HepG2 (cell line): ENCODE results near the gene CALY. TPM values are rescaled to one million over a fixed set of nuclear protein-coding genes. Genes with fewer than 3 reads are reported as not detected.

Experiments
- ATF7 ChIP-seq, 2 experiments: fragments of 450-650 bp in 1 of 2; sonication (generic) in 1 of 2; formaldehyde crosslinking in 1 of 2; IDR thresholded peaks; 2 replicates each; pipeline versions ENCODE4 v1.4.0 to v1.6.1; 2016 to 2020; ENCODE audit warnings: antibody characterized with exemption in 1 of 2, mild to moderate bottlenecking in 1 of 2, missing genetic modification reagents in 1 of 2
- CHD4 ChIP-seq: fragments of 200-600 bp; sonication (generic); IDR thresholded peaks from 2 replicates; pipeline ENCODE4 v1.7.0; 2017; ENCODE audit warnings: mild to moderate bottlenecking, low read length, borderline replicate concordance
- ETV5 ChIP-seq: IDR thresholded peaks from 2 replicates; pipeline ENCODE4 v1.6.1; 2018; ENCODE audit warnings: missing biosample characterization, missing genetic modification reagents, inconsistent platforms, borderline replicate concordance
- GABPA ChIP-seq, 2 experiments: IDR thresholded peaks; 2 replicates each; pipeline ENCODE4 v1.6.1; 2011 to 2016; ENCODE audit warnings: low read depth in 2 of 2, low read length in 1 of 2, missing biosample characterization in 1 of 2, missing genetic modification characterization in 1 of 2
- KDM3A ChIP-seq: IDR thresholded peaks from 2 replicates; pipeline ENCODE4 v1.6.1; 2018; ENCODE audit warnings: low read depth, missing compliant biosample characterization
- MEIS1 ChIP-seq: sonication (generic); formaldehyde crosslinking; IDR thresholded peaks from 2 replicates; pipeline ENCODE4 v1.9.0; 2021; ENCODE audit warnings: mild to moderate bottlenecking, missing genetic modification reagents, moderate library complexity, borderline replicate concordance
- NFE2L1 ChIP-seq: sonication (generic); formaldehyde crosslinking; IDR thresholded peaks from 2 replicates; pipeline ENCODE4 v1.4.0; 2020; ENCODE audit warnings: missing genetic modification reagents, mild to moderate bottlenecking, borderline replicate concordance
- NRL ChIP-seq: sonication (generic); formaldehyde crosslinking; IDR thresholded peaks from 2 replicates; pipeline ENCODE4 v1.5.0; 2020; ENCODE audit warnings: missing genetic modification reagents, mild to moderate bottlenecking, moderate library complexity, borderline replicate concordance
- PBX2 ChIP-seq: IDR thresholded peaks from 2 replicates; pipeline ENCODE4 v1.6.1; 2016; ENCODE audit warnings: control low read depth
- POLR2G ChIP-seq: fragments of 200-400 bp; formaldehyde crosslinking; IDR thresholded peaks from 2 replicates; pipeline ENCODE4 v1.6.1; 2018; ENCODE audit warnings: mild to moderate bottlenecking, low read depth, low read length, moderate library complexity
- RELA ChIP-seq: sonication (generic); formaldehyde crosslinking; IDR thresholded peaks from 2 replicates; pipeline ENCODE4 v1.4.0; 2020; ENCODE audit warnings: missing genetic modification reagents
- SAP130 ChIP-seq: IDR thresholded peaks from 2 replicates; pipeline ENCODE4 v1.6.1; 2016; ENCODE audit warnings: low read depth
- SRSF1 ChIP-seq: fragments of 200-400 bp; formaldehyde crosslinking; optimal IDR thresholded peaks from 2 replicates; pipeline ENCODE3; 2017; ENCODE audit warnings: mild to moderate bottlenecking, low read depth, low read length, moderate library complexity
- TBP ChIP-seq: sonication (generic); formaldehyde crosslinking; IDR thresholded peaks from 2 replicates; pipeline ENCODE4 v1.5.0; 2020; ENCODE audit warnings: missing genetic modification reagents
- TGIF2 ChIP-seq: IDR thresholded peaks from 2 replicates; pipeline ENCODE4 v1.6.1; 2016; ENCODE audit warnings: control low read depth, missing compliant biosample characterization
- ZFP1 ChIP-seq: IDR thresholded peaks from 2 replicates; pipeline ENCODE4 v1.6.1; 2016
- ZNF30 ChIP-seq: sonication (generic); formaldehyde crosslinking; IDR thresholded peaks from 2 replicates; pipeline ENCODE4 v1.5.0; 2020; ENCODE audit warnings: mild to moderate bottlenecking, missing genetic modification reagents
- ZNF33A ChIP-seq: sonication (generic); formaldehyde crosslinking; IDR thresholded peaks from 2 replicates; pipeline ENCODE4 v1.5.1; 2020; ENCODE audit warnings: missing genetic modification reagents, mild to moderate bottlenecking, moderate library complexity, borderline replicate concordance
- ZNF501 ChIP-seq: sonication (generic); formaldehyde crosslinking; IDR thresholded peaks from 2 replicates; pipeline ENCODE4 v1.5.1; 2020; ENCODE audit warnings: mild to moderate bottlenecking, moderate library complexity, missing genetic modification reagents
- ZNF570 ChIP-seq: sonication (generic); formaldehyde crosslinking; IDR thresholded peaks from 2 replicates; pipeline ENCODE4 v1.4.0; 2020; ENCODE audit warnings: mild to moderate bottlenecking, missing genetic modification reagents, borderline replicate concordance
- ZNF781 ChIP-seq: sonication (generic); formaldehyde crosslinking; IDR thresholded peaks from 2 replicates; pipeline ENCODE4 v1.5.1; 2020; ENCODE audit warnings: borderline replicate concordance, mild to moderate bottlenecking, missing genetic modification reagents; ENCODE audit errors: not compliant biosample characterization
- ZNF878 ChIP-seq: sonication (generic); formaldehyde crosslinking; IDR thresholded peaks from 2 replicates; pipeline ENCODE4 v1.8.1; 2023; ENCODE audit warnings: mild to moderate bottlenecking, missing genetic modification reagents, moderate library complexity
- polyA plus RNA-seq, 8 experiments: library from polyadenylated mRNA; depleted of rRNA in 3 of 8; stranded (reverse) in 7 of 8; unstranded in 1 of 8; fragments of >200 nt; fragmentation: Illumina TruSeq in 4 of 8; extraction: Trizol in 4 of 8; gene quantifications; 2 replicates each; pipeline versions ENCODE4 v1.2.1 to v1.2.3, GENCODE V29; 2011 to 2016; ENCODE audit warnings: low read depth in 4 of 8, missing spikeins in 1 of 8, mixed read lengths in 1 of 8; ENCODE audit not compliant: insufficient read depth in 1 of 8
- total RNA-seq, 5 experiments: library from RNA; depleted of rRNA; stranded (reverse); fragments of >200 nt; fragmentation: Illumina TruSeq; extraction: Trizol; gene quantifications; 2 replicates each; pipeline ENCODE4 v1.2.3, GENCODE V29; 2016; ENCODE audit warnings: low read depth in 1 of 5
- TF ChIP-seq, protein P1 (sequence below): sonication (generic); formaldehyde crosslinking; IDR thresholded peaks from 2 replicates; pipeline ENCODE4 v1.9.0; 2021; ENCODE audit warnings: missing genetic modification reagents, mild to moderate bottlenecking, borderline replicate concordance
- TF ChIP-seq, protein P2 (sequence below): sonication (generic); formaldehyde crosslinking; IDR thresholded peaks from 2 replicates; pipeline ENCODE4 v1.5.0; 2020; ENCODE audit warnings: missing genetic modification reagents

CALY gene
- total and polyA plus RNA-seq, 2 of the 13 experiments (the other 11 are each of a cell fraction or from before 2014, with no cell fraction given): 0.08 TPM; not detected in 1

GRCh38 chr10:133357285-133358161 is 20.8 kb upstream of the CALY start, which contains the start of gene FUOM (continued):
- TF ChIP-seq PBX2 (CRISPR knock-in tag) (no peak), CHD4 (no peak), SAP130 (peak; percentile 61), ZFP1 (CRISPR knock-in tag) (no peak), ATF7 (IDR thresholded peaks at IDR 0.05) (no peak), ATF7 (CRISPR knock-in tag; IDR thresholded peaks at IDR 0.05) (no peak), GABPA (IDR thresholded peaks at IDR 0.05; ENCODE audit: low read depth, low read length) (no peak), GABPA (CRISPR knock-in tag; IDR thresholded peaks at IDR 0.05; ENCODE audit: low read depth) (peak; percentile 61; the same call in 1 of the 2 replicates), ZNF570 (no peak), RELA (CRISPR knock-in tag) (no peak), POLR2G (peak; percentile 72), NFE2L1 (no peak), ZNF781 (no peak), TBP (CRISPR knock-in tag) (no peak), NRL (0 out of 2 replicates have a peak, but pooled peaks have one; percentile 14), MEIS1 (CRISPR knock-in tag) (no peak), ZNF33A (CRISPR knock-in tag) (no peak), TGIF2 (no peak), ZNF501 (CRISPR knock-in tag) (peak; percentile 1; the same call in 1 of the 2 replicates), SRSF1 (no peak), ZNF878 (CRISPR knock-in tag) (no peak), KDM3A (no peak), ETV5 (peak; percentile 86), ZNF30 (CRISPR knock-in tag) (no peak)
- TF ChIP-seq, protein P1, sequence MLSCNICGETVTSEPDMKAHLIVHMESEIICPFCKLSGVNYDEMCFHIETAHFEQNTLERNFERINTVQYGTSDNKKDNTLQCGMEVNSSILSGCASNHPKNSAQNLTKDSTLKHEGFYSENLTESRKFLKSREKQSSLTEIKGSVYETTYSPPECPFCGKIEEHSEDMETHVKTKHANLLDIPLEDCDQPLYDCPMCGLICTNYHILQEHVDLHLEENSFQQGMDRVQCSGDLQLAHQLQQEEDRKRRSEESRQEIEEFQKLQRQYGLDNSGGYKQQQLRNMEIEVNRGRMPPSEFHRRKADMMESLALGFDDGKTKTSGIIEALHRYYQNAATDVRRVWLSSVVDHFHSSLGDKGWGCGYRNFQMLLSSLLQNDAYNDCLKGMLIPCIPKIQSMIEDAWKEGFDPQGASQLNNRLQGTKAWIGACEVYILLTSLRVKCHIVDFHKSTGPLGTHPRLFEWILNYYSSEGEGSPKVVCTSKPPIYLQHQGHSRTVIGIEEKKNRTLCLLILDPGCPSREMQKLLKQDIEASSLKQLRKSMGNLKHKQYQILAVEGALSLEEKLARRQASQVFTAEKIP: no peak
- TF ChIP-seq, protein P2, sequence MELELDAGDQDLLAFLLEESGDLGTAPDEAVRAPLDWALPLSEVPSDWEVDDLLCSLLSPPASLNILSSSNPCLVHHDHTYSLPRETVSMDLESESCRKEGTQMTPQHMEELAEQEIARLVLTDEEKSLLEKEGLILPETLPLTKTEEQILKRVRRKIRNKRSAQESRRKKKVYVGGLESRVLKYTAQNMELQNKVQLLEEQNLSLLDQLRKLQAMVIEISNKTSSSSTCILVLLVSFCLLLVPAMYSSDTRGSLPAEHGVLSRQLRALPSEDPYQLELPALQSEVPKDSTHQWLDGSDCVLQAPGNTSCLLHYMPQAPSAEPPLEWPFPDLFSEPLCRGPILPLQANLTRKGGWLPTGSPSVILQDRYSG (CRISPR knock-in tag): peak; percentile 16; the same call in 1 of the 2 replicates
